Endothelial cell of umbilical vein (primary cell): ENCODE measurements around the gene SERGEF. TPM values are rescaled to one million over a fixed set of nuclear protein-coding genes. Genes with fewer than 3 reads are reported as not detected.

Source experiments
- BruUV-seq: library from RNA; stranded (reverse); fragments of 400-500 nt; replicated peaks from 2 replicates; lab custom pipeline; 2021; lab: Mats Ljungman, UMichigan
- CTCF ChIA-PET: fragments of 300-600, 350-600 bp; sonication (Branson Sonifier 250); formaldehyde crosslinking; loops from one replicate; lab custom pipeline; 2021; ENCODE audit warnings: antibody characterized with exemption, inconsistent platforms; lab: Charles Lee
- POLR2A ChIA-PET: fragments of 300-600, 350-600 bp; sonication (Branson Sonifier 250); formaldehyde crosslinking; loops from one replicate; lab custom pipeline; 2021; ENCODE audit warnings: antibody characterized with exemption, inconsistent platforms; lab: Charles Lee
- DNase-seq: peaks from one replicate; pipeline ENCODE4 v3.0.0-alpha.2; 2011; ENCODE audit warnings: low read depth, low spot score
- FAIRE-seq: peaks from 2 replicates; lab custom pipeline; 2011; peaks lifted over from hg19 to GRCh38; lab: Jason Lieb, UNC
- H2AFZ ChIP-seq: 2 replicates; pipeline ENCODE4 v1.6.0; 2012; ENCODE audit warnings: low read depth, low read length, control low read depth, inconsistent platforms
- H3K27ac ChIP-seq: 2 replicates; pipeline ENCODE4 v1.5.1; 2011; ENCODE audit warnings: low read depth, mild to moderate bottlenecking, control low read depth, low read length, moderate library complexity; ENCODE audit not compliant: insufficient read depth
- H3K27me3 ChIP-seq, 2 experiments: 2 replicates each; pipeline versions ENCODE4 v1.6.0 to v1.6.1; 2011; ENCODE audit warnings: low read length in 2 of 2, mixed read lengths in 1 of 2; ENCODE audit not compliant: control insufficient read depth in 2 of 2, insufficient read depth in 2 of 2
- H3K36me3 ChIP-seq, 2 experiments: 2 replicates in 1 of 2; 3 replicates in 1 of 2; pipeline ENCODE4 v1.5.1; 2011; ENCODE audit warnings: low read length in 2 of 2, mild to moderate bottlenecking in 1 of 2, moderate library complexity in 1 of 2; ENCODE audit not compliant: control insufficient read depth in 2 of 2, insufficient read depth in 2 of 2; ENCODE audit errors: extremely low read depth in 1 of 2
- H3K4me1 ChIP-seq: 3 replicates; pipeline ENCODE4 v1.5.1; 2011; ENCODE audit warnings: mild to moderate bottlenecking, low read length; ENCODE audit not compliant: control insufficient read depth, insufficient read depth; ENCODE audit errors: extremely low read depth
- H3K4me2 ChIP-seq: 2 replicates; pipeline ENCODE4 v1.6.1; 2011; ENCODE audit warnings: low read length, control low read depth, mixed read lengths; ENCODE audit not compliant: insufficient read depth
- H3K4me3 ChIP-seq, 3 experiments: fragments of 200-600 bp in 1 of 3; sonication (generic), shearing (Covaris generic) in 1 of 3; replicated peaks in 1 of 3; 2 replicates each; pipeline ENCODE4 v1.5.1; 2011 to 2016; ENCODE audit warnings: control low read depth in 3 of 3, low read length in 3 of 3, mild to moderate bottlenecking in 2 of 3, inconsistent platforms in 1 of 3, low read depth in 1 of 3, moderate library complexity in 1 of 3; ENCODE audit not compliant: insufficient read depth in 1 of 3
- H3K79me2 ChIP-seq: 2 replicates; pipeline ENCODE4 v1.6.0; 2012; ENCODE audit warnings: low read length, inconsistent platforms; ENCODE audit not compliant: control insufficient read depth, insufficient read depth
- H3K9ac ChIP-seq: replicated peaks from 2 replicates; pipeline ENCODE3; 2011; ENCODE audit warnings: low read length, control low read depth; ENCODE audit not compliant: insufficient read depth; ENCODE audit errors: extremely low read depth
- H3K9me1 ChIP-seq: replicated peaks from 3 replicates; pipeline ENCODE4 v1.6.0; 2011; ENCODE audit warnings: mild to moderate bottlenecking, low read length; ENCODE audit not compliant: control insufficient read depth, insufficient read depth; ENCODE audit errors: extremely low read depth
- H3K9me3 ChIP-seq: replicated peaks from 2 replicates; pipeline ENCODE4 v1.5.1; 2012; ENCODE audit warnings: low read length, inconsistent platforms; ENCODE audit not compliant: control insufficient read depth, insufficient read depth
- H4K20me1 ChIP-seq: replicated peaks from 2 replicates; pipeline ENCODE3; 2011; ENCODE audit warnings: mild to moderate bottlenecking, low read length; ENCODE audit not compliant: control insufficient read depth, insufficient read depth; ENCODE audit errors: extremely low read depth
- EZH2 ChIP-seq: IDR thresholded peaks from 2 replicates; pipeline ENCODE4 v1.6.1; 2012; ENCODE audit warnings: borderline replicate concordance, low read depth, mild to moderate bottlenecking, moderate library complexity, low read length, inconsistent platforms; ENCODE audit not compliant: severe bottlenecking
- FOS ChIP-seq: IDR thresholded peaks from 2 replicates; pipeline ENCODE4 v1.6.1; 2011; ENCODE audit warnings: mild to moderate bottlenecking, low read length, moderate library complexity, borderline replicate concordance; ENCODE audit not compliant: insufficient read depth
- GATA2 ChIP-seq: IDR thresholded peaks from 2 replicates; pipeline ENCODE4 v1.7.0; 2011; ENCODE audit warnings: low read depth, mild to moderate bottlenecking, moderate library complexity, mixed read lengths, low read length; ENCODE audit not compliant: insufficient read length, insufficient read depth
- JUN ChIP-seq: IDR thresholded peaks from 2 replicates; pipeline ENCODE4 v1.6.1; 2011; ENCODE audit warnings: borderline replicate concordance, low read depth; ENCODE audit not compliant: insufficient read length, insufficient read depth
- MYC ChIP-seq: IDR thresholded peaks from one replicate; pipeline ENCODE4 v1.6.1; 2011; ENCODE audit warnings: mild to moderate bottlenecking, low read depth, low read length
- POLR2A ChIP-seq: IDR thresholded peaks from 2 replicates; pipeline ENCODE4 v1.6.1; 2012; ENCODE audit warnings: low read depth, mild to moderate bottlenecking, control low read depth, low read length
- POLR2AphosphoS5 ChIP-seq: IDR thresholded peaks from 2 replicates; pipeline ENCODE4 v1.6.1; 2012; ENCODE audit warnings: low read depth, mild to moderate bottlenecking, control low read depth, low read length, moderate library complexity; ENCODE audit not compliant: insufficient read depth
- dilution Hi-C: fragments of 300-500 bp; cut with MboI; formaldehyde crosslinking; loops from one replicate; pipeline ENCODE4 v1.15.0; 2019; ENCODE audit warnings: low sequenced_read_pairs; ENCODE audit not compliant: extremely low pct_ligation_motif_present
- intact Hi-C: fragments of 100-400 bp; cut with micrococcal nuclease; formaldehyde crosslinking; loops from one replicate; pipeline ENCODE4 v1.10.0; 2022
- polyA plus RNA-seq, 4 experiments: library from polyadenylated mRNA; depleted of rRNA in 3 of 4; stranded (reverse) in 3 of 4; unstranded in 1 of 4; fragments of >200 nt; gene quantifications; 2 replicates each; pipeline versions ENCODE4 v1.2.1 to v1.2.3, GENCODE V29; 2011 to 2012; ENCODE audit warnings: missing spikeins in 1 of 4
- total RNA-seq: library from RNA; stranded (reverse); gene quantifications from 2 replicates; pipeline ENCODE4 v1.2.3, GENCODE V29; 2021
- TF ChIP-seq, protein P1 (sequence below): IDR thresholded peaks from 2 replicates; pipeline ENCODE4 v1.6.1; 2011; ENCODE audit not compliant: insufficient read depth, insufficient read length
- TF ChIP-seq, protein P2 (sequence below), 2 donors: IDR thresholded peaks; 1 replicate in 1 of 2; 2 replicates in 1 of 2; pipeline ENCODE4 v1.5.1; 2011; ENCODE audit warnings: low read length in 2 of 2, mild to moderate bottlenecking in 2 of 2, moderate library complexity in 2 of 2, control low read depth in 1 of 2, inconsistent platforms in 1 of 2, low read depth in 1 of 2; ENCODE audit not compliant: insufficient read depth in 1 of 2; ENCODE audit errors: extremely low read depth in 1 of 2

SERGEF gene
- total and polyA plus RNA-seq, 2 donors (not counting 3 experiments of a cell fraction or from before 2014, with no cell fraction given) = 8.7 to 16.7 TPM

DNA sequence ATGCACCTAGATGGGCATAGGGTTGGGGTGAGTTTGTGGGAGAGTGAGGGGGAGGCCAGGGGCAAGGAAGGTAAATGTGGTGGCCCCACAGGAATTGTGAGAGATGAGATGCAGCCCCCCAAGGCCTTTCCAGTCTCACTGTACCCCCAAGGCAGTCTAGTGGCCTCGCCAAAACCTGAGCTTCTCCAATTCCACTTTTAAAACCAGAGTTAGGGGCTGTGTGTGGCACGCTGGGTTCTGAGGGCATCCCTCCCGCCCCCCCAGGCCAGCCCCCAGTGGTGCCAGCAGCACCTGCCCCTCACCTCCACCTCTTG lies 237.9 kb downstream of the SERGEF start:
- Histone ChIP-seq H3K36me3 (no peaks in the 10 kb centered on the region), H3K4me3 (no peak overlapping the region), H3K4me2 (no peak overlapping the region), H3K9me3 (no peaks in the 10 kb centered on the region), H2AFZ (no peak overlapping the region), H3K79me2 (no peaks in the 10 kb centered on the region), H4K20me1 (no peaks in the 10 kb centered on the region), H3K27ac (no peak overlapping the region), H3K4me1 (no peaks in the 10 kb centered on the region), H3K27me3 (no peaks in the 10 kb centered on the region), H3K9me1 (no peaks in the 10 kb centered on the region), H3K9ac (no peak overlapping the region)
- BruUV-seq = no TSS peak
- CTCF ChIA-PET = interaction anchor here (0.9 kb wide), 1 partner anchor 198 kb away, joined by 4 read pairs; no protein-coding TSS in a partner anchor
- no peak for TF ChIP-seq GATA2
- no peak for TF ChIP-seq POLR2AphosphoS5
- no peak for TF ChIP-seq JUN
- no peak for TF ChIP-seq POLR2A
- no peak for TF ChIP-seq EZH2
- TF ChIP-seq, protein P1, sequence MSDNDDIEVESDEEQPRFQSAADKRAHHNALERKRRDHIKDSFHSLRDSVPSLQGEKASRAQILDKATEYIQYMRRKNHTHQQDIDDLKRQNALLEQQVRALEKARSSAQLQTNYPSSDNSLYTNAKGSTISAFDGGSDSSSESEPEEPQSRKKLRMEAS = no peak
- no peak for TF ChIP-seq MYC
- no peak for TF ChIP-seq FOS
- TF ChIP-seq, protein P2, sequence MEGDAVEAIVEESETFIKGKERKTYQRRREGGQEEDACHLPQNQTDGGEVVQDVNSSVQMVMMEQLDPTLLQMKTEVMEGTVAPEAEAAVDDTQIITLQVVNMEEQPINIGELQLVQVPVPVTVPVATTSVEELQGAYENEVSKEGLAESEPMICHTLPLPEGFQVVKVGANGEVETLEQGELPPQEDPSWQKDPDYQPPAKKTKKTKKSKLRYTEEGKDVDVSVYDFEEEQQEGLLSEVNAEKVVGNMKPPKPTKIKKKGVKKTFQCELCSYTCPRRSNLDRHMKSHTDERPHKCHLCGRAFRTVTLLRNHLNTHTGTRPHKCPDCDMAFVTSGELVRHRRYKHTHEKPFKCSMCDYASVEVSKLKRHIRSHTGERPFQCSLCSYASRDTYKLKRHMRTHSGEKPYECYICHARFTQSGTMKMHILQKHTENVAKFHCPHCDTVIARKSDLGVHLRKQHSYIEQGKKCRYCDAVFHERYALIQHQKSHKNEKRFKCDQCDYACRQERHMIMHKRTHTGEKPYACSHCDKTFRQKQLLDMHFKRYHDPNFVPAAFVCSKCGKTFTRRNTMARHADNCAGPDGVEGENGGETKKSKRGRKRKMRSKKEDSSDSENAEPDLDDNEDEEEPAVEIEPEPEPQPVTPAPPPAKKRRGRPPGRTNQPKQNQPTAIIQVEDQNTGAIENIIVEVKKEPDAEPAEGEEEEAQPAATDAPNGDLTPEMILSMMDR (IDR thresholded peaks at IDR 0.05; ENCODE audit: extremely low read depth in 1 of 2, insufficient read depth in 1 of 2, low read depth in 1 of 2, low read length in 2 of 2) = no peak
- no peak for DNase-seq
- dilution Hi-C loops (no loop called here), intact Hi-C loops (no loop called here)
- POLR2A ChIA-PET = no interaction called here
- no peak for FAIRE-seq
